Ishikawa (cell line): ENCODE results near the gene TMEM26.

Experiments used
- CEBPB ChIP-seq: IDR thresholded peaks from 2 replicates; pipeline ENCODE4 v1.6.1; 2012
- EP300 ChIP-seq: IDR thresholded peaks from 2 replicates; pipeline ENCODE4 v1.6.1; 2012; ENCODE audit warnings: borderline replicate concordance
- MAX ChIP-seq: IDR thresholded peaks from 2 replicates; pipeline ENCODE4 v1.6.1; 2012
- NFIC ChIP-seq: IDR thresholded peaks from 2 replicates; pipeline ENCODE4 v1.6.1; 2012
- RAD21 ChIP-seq: IDR thresholded peaks from 2 replicates; pipeline ENCODE4 v1.6.1; 2012; ENCODE audit warnings: low read depth
- TAF1 ChIP-seq: IDR thresholded peaks from 2 replicates; pipeline ENCODE4 v1.6.1; 2012; ENCODE audit warnings: low read depth, mild to moderate bottlenecking
- TCF12 ChIP-seq: IDR thresholded peaks from 2 replicates; pipeline ENCODE4 v1.6.1; 2012; ENCODE audit warnings: low read depth
- YY1 ChIP-seq: IDR thresholded peaks from 2 replicates; pipeline ENCODE4 v1.6.1; 2012; ENCODE audit warnings: low read depth
- TF ChIP-seq, protein P1 (sequence below): IDR thresholded peaks from 2 replicates; pipeline ENCODE4 v1.6.1; 2012; ENCODE audit warnings: low read depth, mild to moderate bottlenecking

DNA sequence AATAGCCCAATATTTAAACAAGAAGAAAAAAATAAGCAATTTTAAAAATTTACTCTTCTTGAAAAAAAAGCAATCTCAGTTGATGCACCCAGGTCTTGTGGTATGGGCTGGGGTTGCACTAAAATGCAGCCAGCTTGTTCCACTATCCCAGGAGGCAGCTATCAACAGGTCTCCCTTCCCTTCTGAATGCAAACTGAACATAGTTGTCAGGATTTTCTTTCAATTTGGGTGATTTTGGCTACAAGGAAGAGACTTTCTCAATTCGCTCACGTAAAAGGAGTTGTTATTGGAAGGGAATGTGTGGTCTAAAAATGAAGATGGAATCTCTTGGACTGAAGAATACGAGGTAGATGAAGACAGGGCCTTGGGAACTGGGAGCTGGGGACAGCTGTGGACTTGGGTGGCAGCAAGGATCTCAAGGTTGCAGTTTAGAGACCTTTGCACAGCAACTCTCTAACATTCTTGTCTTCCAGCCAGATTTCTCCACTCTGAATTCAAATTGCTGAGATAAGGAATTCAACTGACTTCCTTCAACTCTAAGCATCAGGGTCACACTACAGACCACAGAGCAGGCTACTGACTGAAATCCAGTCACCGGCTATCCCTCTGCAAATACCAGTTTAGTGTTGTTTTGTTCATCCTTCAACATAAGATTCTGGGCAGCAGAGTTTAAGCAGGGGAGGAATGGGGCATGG lies 3.1 kb upstream of the TMEM26 start:
- TF ChIP-seq RAD21 (no peak), TCF12 (no peak), EP300 (no peak), CEBPB (no peak), MAX (no peak), TAF1 (no peak), YY1 (no peak), NFIC (no peak)
- TF ChIP-seq, protein P1, sequence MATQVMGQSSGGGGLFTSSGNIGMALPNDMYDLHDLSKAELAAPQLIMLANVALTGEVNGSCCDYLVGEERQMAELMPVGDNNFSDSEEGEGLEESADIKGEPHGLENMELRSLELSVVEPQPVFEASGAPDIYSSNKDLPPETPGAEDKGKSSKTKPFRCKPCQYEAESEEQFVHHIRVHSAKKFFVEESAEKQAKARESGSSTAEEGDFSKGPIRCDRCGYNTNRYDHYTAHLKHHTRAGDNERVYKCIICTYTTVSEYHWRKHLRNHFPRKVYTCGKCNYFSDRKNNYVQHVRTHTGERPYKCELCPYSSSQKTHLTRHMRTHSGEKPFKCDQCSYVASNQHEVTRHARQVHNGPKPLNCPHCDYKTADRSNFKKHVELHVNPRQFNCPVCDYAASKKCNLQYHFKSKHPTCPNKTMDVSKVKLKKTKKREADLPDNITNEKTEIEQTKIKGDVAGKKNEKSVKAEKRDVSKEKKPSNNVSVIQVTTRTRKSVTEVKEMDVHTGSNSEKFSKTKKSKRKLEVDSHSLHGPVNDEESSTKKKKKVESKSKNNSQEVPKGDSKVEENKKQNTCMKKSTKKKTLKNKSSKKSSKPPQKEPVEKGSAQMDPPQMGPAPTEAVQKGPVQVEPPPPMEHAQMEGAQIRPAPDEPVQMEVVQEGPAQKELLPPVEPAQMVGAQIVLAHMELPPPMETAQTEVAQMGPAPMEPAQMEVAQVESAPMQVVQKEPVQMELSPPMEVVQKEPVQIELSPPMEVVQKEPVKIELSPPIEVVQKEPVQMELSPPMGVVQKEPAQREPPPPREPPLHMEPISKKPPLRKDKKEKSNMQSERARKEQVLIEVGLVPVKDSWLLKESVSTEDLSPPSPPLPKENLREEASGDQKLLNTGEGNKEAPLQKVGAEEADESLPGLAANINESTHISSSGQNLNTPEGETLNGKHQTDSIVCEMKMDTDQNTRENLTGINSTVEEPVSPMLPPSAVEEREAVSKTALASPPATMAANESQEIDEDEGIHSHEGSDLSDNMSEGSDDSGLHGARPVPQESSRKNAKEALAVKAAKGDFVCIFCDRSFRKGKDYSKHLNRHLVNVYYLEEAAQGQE, result no peak
